HEK293 (cell line): ENCODE results near the gene ABCG1.

Source experiments
- YY1 ChIP-seq: fragments of 450-650 bp; formaldehyde crosslinking; IDR thresholded peaks from 2 replicates; pipeline ENCODE4 v1.5.1; 2018; ENCODE audit warnings: missing biosample characterization, missing genetic modification characterization
- ZNF114 ChIP-seq: fragments of 450-650 bp; formaldehyde crosslinking; IDR thresholded peaks from 2 replicates; pipeline ENCODE4 v1.5.0; 2017; ENCODE audit warnings: missing biosample characterization, missing genetic modification characterization
- ZNF184 ChIP-seq: fragments of 450-650 bp; IDR thresholded peaks from 2 replicates; pipeline ENCODE4 v1.5.1; 2018; ENCODE audit warnings: missing biosample characterization, mild to moderate bottlenecking, missing genetic modification characterization
- ZNF266 ChIP-seq: fragments of 450-650 bp; formaldehyde crosslinking; IDR thresholded peaks from 2 replicates; pipeline ENCODE4 v1.5.1; 2016; ENCODE audit warnings: missing biosample characterization, missing genetic modification characterization, low read depth
- TF ChIP-seq, protein P1 (sequence below): fragments of 450-650 bp; formaldehyde crosslinking; IDR thresholded peaks from 2 replicates; pipeline ENCODE4 v1.5.1; 2016; ENCODE audit warnings: missing biosample characterization, missing genetic modification characterization

DNA sequence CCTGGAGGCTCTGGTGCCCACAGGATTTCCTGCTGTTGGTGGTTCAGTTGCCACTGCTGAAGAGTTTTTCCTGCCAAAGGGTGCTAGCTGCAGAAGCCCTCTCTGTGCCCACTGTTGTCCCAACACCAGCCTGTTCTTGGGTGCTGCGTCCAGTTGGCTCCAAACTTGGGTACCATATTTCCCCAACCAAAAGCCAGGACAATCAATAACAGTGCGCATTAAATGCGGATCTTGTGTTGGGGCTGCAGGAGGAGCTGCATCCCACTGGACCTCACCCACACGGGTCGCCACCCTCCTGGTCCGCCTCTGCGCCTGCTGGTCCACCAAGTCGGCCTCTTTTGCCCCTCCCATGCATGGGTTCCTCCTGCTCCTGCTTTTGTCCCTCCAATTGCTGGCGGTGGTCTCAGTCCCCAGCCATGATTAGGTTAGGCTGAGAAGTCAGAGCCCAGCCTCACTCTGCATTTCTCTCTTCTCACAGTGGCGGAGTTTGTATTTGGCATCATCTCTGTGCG, 9.8 kb downstream of the ABCG1 start:
- TF ChIP-seq, protein P1, sequence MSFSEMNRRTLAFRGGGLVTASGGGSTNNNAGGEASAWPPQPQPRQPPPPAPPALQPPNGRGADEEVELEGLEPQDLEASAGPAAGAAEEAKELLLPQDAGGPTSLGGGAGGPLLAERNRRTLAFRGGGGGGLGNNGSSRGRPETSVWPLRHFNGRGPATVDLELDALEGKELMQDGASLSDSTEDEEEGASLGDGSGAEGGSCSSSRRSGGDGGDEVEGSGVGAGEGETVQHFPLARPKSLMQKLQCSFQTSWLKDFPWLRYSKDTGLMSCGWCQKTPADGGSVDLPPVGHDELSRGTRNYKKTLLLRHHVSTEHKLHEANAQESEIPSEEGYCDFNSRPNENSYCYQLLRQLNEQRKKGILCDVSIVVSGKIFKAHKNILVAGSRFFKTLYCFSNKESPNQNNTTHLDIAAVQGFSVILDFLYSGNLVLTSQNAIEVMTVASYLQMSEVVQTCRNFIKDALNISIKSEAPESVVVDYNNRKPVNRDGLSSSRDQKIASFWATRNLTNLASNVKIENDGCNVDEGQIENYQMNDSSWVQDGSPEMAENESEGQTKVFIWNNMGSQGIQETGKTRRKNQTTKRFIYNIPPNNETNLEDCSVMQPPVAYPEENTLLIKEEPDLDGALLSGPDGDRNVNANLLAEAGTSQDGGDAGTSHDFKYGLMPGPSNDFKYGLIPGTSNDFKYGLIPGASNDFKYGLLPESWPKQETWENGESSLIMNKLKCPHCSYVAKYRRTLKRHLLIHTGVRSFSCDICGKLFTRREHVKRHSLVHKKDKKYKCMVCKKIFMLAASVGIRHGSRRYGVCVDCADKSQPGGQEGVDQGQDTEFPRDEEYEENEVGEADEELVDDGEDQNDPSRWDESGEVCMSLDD (tag by site-specific recombination) = no peak
- TF ChIP-seq ZNF184 (no peak), ZNF266 (tag by site-specific recombination) (no peak), YY1 (tag by site-specific recombination) (no peak), ZNF114 (tag by site-specific recombination) (no peak)
